NCI-H2227 (cell line): ENCODE measurements around the gene TSR3.

ENCODE experiments used
- DNase-seq: peaks from one replicate; lab custom pipeline; 2025; ENCODE audit not compliant: unreplicated experiment; lab: John Stamatoyannopoulos, UW

Gene TSR3

GRCh38 chr16:1326391-1326790 lies 25.3 kb downstream of the TSR3 start:
- no peak for DNase-seq

GRCh38 chr16:1325673-1326371 lies 25.9 kb downstream of the TSR3 start:
- no peak for DNase-seq

- DNase-seq, result no peak
Measured at GRCh38 chr16:1325261-1325660, 26.4 kb downstream of the TSR3 start.

- no peak for DNase-seq
Measured at GRCh38 chr16:1324286-1324826, 27.3 kb downstream of the TSR3 start.

- DNase-seq, result no peak
Measured at GRCh38 chr16:1323296-1324239, 28.1 kb downstream of the TSR3 start.

- no peak for DNase-seq
Measured at GRCh38 chr16:1322407-1322806, 29.3 kb downstream of the TSR3 start.

GRCh38 chr16:1320658-1321240 lies 30.9 kb downstream of the TSR3 start:
- no peak for DNase-seq

GRCh38 chr16:1320097-1320496 lies 31.6 kb downstream of the TSR3 start:
- no peak for DNase-seq

GRCh38 chr16:1319041-1319440 lies 32.6 kb downstream of the TSR3 start:
- no peak for DNase-seq

GRCh38 chr16:1318268-1318545 lies 33.5 kb downstream of the TSR3 start:
- DNase-seq, result no peak

GRCh38 chr16:1317479-1318267 lies 34.0 kb downstream of the TSR3 start:
- no peak for DNase-seq

GRCh38 chr16:1316033-1316405 lies 35.7 kb downstream of the TSR3 start:
- DNase-seq, result no peak

GRCh38 chr16:1315081-1316032 lies 36.3 kb downstream of the TSR3 start:
- no peak for DNase-seq

GRCh38 chr16:1314399-1315068 lies 37.1 kb downstream of the TSR3 start:
- no peak for DNase-seq

- DNase-seq, result no peak
Measured at GRCh38 chr16:1313721-1314369, 37.8 kb downstream of the TSR3 start.

GRCh38 chr16:1312903-1313302 lies 38.8 kb downstream of the TSR3 start:
- no peak for DNase-seq

- no peak for DNase-seq
Measured at GRCh38 chr16:1312467-1312816, 39.2 kb downstream of the TSR3 start.

- no peak for DNase-seq
Measured at GRCh38 chr16:1311738-1312466, 39.8 kb downstream of the TSR3 start.
